Ovary (tissue), 9 donors: Measurements from ENCODE around the gene PTPRA. TPM values are rescaled to one million over a fixed set of nuclear protein-coding genes. Genes with fewer than 3 reads are reported as not detected.

ENCODE experiments used
- DNase-seq, 5 donors: peaks; one replicate each; pipeline ENCODE4 v3.0.0-alpha.2; 2019 to 2020
- H3K27ac ChIP-seq, 2 donors: fragments of 200-600 bp; one replicate each; pipeline versions ENCODE4 v1.5.1 to v1.8.0; 2019 to 2022
- H3K27me3 ChIP-seq: fragments of 200-600 bp; one replicate; pipeline ENCODE4 v1.8.0; 2022
- H3K36me3 ChIP-seq: fragments of 200-600 bp; sonication (generic); one replicate; pipeline ENCODE4 v1.5.1; 2019
- H3K4me1 ChIP-seq: one replicate; pipeline ENCODE4 v1.8.1; 2013; ENCODE audit warnings: mild to moderate bottlenecking, moderate library complexity; ENCODE audit not compliant: insufficient read depth
- H3K4me3 ChIP-seq: fragments of 200-600 bp; sonication (generic); one replicate; pipeline ENCODE4 v1.5.1; 2017
- H3K9me3 ChIP-seq, 2 donors: fragments of 200-600 bp in 1 of 2; sonication (generic) in 1 of 2; one replicate each; pipeline versions ENCODE4 v1.5.1 to v1.8.1; 2013 to 2019; ENCODE audit warnings: mild to moderate bottlenecking in 1 of 2, moderate library complexity in 1 of 2
- EP300 ChIP-seq: sonication (generic); formaldehyde crosslinking; IDR thresholded peaks from one replicate; pipeline ENCODE4 v1.6.1; 2017; ENCODE audit warnings: antibody characterized with exemption
- POLR2A ChIP-seq: fragments of 450-650 bp; IDR thresholded peaks from one replicate; pipeline ENCODE4 v1.6.1; 2017; ENCODE audit warnings: antibody characterized with exemption, mild to moderate bottlenecking, moderate library complexity
- WGBS, 3 donors: extraction: QIAGEN DNeasy Blood & Tissue Kit in 1 of 3; methylation state at CpG; one replicate each; pipeline versions ENCODE4 v1.1.5 to v1.1.7; 2013 to 2017; 5-methylcytosine and 5-hydroxymethylcytosine counted together
- intact Hi-C, 4 donors: fragments of 100-400 bp; cut with DNase I; formaldehyde crosslinking; loops; one replicate each; pipeline versions ENCODE4 v1.11.0 to v1.15.1; 2022 to 2023
- polyA plus RNA-seq, 2 donors: library from polyadenylated mRNA; stranded (reverse); fragments of 200-250 nt in 1 of 2; fragments of 350-450 nt in 1 of 2; fragmentation: Illumina TruSeq in 1 of 2; extraction: RNeasy Lipid Tissue Mini Kit (QIAGEN cat#74804) in 1 of 2; gene quantifications; one replicate each; pipeline ENCODE4 v1.2.3, GENCODE V29; 2013 to 2014
- total RNA-seq, 7 donors: library from RNA; depleted of rRNA in 2 of 7; stranded (reverse); fragments of >200 nt in 2 of 7; fragmentation: NEBNext Ultra II Directional in 3 of 7; extraction: Animal tissue kit (Norgen Biotek cat#: 25700) in 3 of 7; gene quantifications; one replicate each; pipeline versions ENCODE4 v1.1.0 to v1.2.4, GENCODE V29; 2016 to 2023
- TF ChIP-seq, protein P1 (sequence below), 3 donors: fragments of 450-650 bp in 2 of 3; fragments of 200-600 bp in 1 of 3; IDR thresholded peaks; one replicate each; pipeline versions ENCODE4 v1.5.1 to v1.8.0; 2016 to 2022; ENCODE audit warnings: antibody characterized with exemption in 3 of 3, mild to moderate bottlenecking in 1 of 3
- donor health status: DM: no; HTN: no; CAD: no; lungs with moderate emphysema.
- donor health status: DM: no; HTN: no; CAD: no.
- donor health status: Bipolar disorder and iron deficiency.
- donor health status: DM: yes; HTN: yes; CAD: no.
- donor health status: DM: no; HTN: no; CAD: no.
- donor health status: DM: yes; HTN: yes; CAD: no.

PTPRA gene
- total and polyA plus RNA-seq, 9 donors, result 40.7 to 178 (median 71.8) TPM

DNA sequence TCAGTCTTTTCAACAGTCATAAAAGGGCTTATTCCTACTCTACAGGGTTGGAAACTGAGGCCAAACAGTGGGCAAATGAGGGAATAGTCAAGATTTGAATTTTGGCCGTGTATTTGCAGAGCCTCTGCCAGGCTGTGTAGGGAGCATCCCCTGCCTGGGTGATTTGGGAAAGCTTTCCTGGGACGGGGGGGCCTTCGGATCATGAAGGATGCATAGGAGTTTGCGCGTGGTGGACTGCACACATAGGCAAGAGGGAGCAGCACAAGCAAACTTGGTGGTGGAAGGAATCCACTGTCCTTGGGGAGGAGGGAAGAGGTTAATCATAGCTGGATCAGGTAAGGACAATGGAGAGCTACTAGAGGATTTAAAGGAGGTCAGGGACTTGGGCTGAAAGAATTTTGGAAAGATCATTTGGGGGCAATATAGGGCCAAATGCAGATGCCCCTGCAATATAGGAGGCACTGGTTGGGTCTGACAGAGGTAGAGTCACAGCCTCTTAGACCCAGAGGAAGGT lies 2.5 kb downstream of the PTPRA start:
- Histone ChIP-seq H3K9me3 (no peaks in the 10 kb centered on the region), H3K4me3 (no peak overlapping the region), H3K4me1 (peaks cover 11% of the 10 kb centered on the region), H3K36me3 (no peaks in the 10 kb centered on the region), H3K27me3 (no peaks in the 10 kb centered on the region), H3K27ac (no peak overlapping the region)
- DNase-seq, result no peak
- 89 to 93% (median 90%) methylated on average over 5 of the region's 5 CpGs for WGBS, 3 donors
- intact Hi-C loops, result no loop called here
- no peak for TF ChIP-seq POLR2A
- TF ChIP-seq EP300, result no peak
- TF ChIP-seq, protein P1, sequence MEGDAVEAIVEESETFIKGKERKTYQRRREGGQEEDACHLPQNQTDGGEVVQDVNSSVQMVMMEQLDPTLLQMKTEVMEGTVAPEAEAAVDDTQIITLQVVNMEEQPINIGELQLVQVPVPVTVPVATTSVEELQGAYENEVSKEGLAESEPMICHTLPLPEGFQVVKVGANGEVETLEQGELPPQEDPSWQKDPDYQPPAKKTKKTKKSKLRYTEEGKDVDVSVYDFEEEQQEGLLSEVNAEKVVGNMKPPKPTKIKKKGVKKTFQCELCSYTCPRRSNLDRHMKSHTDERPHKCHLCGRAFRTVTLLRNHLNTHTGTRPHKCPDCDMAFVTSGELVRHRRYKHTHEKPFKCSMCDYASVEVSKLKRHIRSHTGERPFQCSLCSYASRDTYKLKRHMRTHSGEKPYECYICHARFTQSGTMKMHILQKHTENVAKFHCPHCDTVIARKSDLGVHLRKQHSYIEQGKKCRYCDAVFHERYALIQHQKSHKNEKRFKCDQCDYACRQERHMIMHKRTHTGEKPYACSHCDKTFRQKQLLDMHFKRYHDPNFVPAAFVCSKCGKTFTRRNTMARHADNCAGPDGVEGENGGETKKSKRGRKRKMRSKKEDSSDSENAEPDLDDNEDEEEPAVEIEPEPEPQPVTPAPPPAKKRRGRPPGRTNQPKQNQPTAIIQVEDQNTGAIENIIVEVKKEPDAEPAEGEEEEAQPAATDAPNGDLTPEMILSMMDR (IDR thresholded peaks at IDR 0.05), result no peak

DNA sequence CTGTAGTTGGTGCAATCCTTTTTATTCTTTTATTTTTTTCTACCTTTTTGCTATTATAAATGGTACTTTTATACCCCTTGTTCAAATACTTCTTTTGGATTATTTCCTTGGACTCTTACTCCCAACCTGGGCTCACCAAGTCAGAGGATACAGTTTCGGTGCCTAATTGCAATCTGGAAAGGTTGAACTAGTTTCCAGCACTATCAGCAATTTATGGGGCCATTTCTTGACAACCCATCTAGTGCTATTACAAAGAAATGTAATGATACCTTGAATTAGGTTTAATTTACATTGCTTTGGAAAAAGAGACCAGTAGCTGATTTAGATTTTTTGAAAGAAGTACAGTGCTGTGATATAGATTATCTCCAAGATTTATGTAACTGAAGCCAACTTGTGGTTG lies 5.2 kb downstream of the PTPRA start:
- TF ChIP-seq, protein P1 (IDR thresholded peaks at IDR 0.05), result no peak
- Histone ChIP-seq H3K4me3 (no peak overlapping the region), H3K4me1 (peaks cover 5% of the 10 kb centered on the region), H3K36me3 (no peaks in the 10 kb centered on the region), H3K9me3 (no peaks in the 10 kb centered on the region), H3K27me3 (no peaks in the 10 kb centered on the region), H3K27ac (no peak overlapping the region)
- 95 to 100% (median 97%) methylated on average over 1 of the region's 1 CpG for WGBS, 3 donors
- DNase-seq, result no peak
- intact Hi-C loops, result no loop called here

DNA sequence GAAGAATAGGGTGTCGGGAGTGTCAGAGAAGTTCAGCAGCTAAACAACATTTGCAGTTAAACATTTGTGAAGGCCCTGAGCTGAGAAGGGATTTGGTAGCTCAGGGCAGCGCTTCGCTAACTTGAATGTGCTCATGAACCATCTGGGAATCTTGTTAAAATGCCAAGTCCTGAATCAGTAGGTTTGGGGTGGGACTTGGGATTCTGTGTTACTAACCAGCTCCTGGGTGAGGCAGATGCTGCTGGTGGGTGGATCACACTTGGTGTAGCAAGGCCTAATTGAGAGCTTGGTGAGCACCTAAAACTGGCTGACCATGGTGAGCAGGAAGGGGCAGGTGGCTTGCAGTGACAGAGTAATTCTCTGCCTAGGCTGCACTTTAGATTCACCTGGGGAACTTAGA lies 5.9 kb downstream of the PTPRA start:
- Histone ChIP-seq H3K36me3 (no peaks in the 10 kb centered on the region), H3K9me3 (no peaks in the 10 kb centered on the region), H3K27me3 (no peaks in the 10 kb centered on the region), H3K4me1 (peaks cover 5% of the 10 kb centered on the region), H3K4me3 (no peak overlapping the region), H3K27ac (no peak overlapping the region)
- intact Hi-C loops, result no loop called here
- WGBS, 3 donors, result 22 to 32% (median 22%) methylated on average over 3 of the region's 3 CpGs
- DNase-seq, result no peak
- TF ChIP-seq, protein P1 (IDR thresholded peaks at IDR 0.05), result no peak

DNA sequence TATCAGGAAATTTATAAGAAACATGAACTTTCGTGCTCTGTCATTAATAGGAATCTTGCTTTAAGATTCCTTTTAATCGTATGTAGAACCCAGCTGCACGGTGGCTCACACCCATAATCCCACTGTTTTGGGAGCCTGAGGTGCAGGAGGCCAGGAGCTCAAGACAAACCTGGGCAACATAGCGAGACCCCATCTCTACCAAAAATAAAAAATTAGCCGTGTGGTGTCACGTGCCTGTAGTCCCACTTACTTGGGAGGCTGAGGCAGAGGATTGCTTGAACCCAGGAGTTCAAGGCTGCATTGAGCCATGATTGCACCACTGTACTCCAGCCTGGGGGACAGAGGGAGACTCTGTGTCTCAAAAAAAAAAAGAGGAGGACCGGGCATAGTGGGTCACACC lies 7.4 kb downstream of the PTPRA start:
- H3K27ac ChIP-seq, result no peak overlapping the region
- H3K36me3 ChIP-seq, result no peaks in the 10 kb centered on the region
- peaks cover 5% of the 10 kb centered on the region for H3K4me1 ChIP-seq
- no peaks in the 10 kb centered on the region for H3K9me3 ChIP-seq
- DNase-seq, result no peak
- H3K4me3 ChIP-seq, result no peak overlapping the region
- intact Hi-C loops, result no loop called here
- TF ChIP-seq EP300 (no peak), POLR2A (no peak)
- TF ChIP-seq, protein P1 (IDR thresholded peaks at IDR 0.05), result no peak
- WGBS, 3 donors, result 89 to 92% (median 92%) methylated on average over 7 of the region's 7 CpGs
- H3K27me3 ChIP-seq, result no peaks in the 10 kb centered on the region
